OCI-LY1 (cell line): ENCODE results near the gene PLXDC1.

ENCODE experiments used
- H2AFZ ChIP-seq: fragments of 200-600 bp; sonication (generic), shearing (Covaris generic); 2 replicates; pipeline ENCODE4 v1.6.0; 2014; ENCODE audit warnings: antibody characterized with exemption, mild to moderate bottlenecking, low read length
- H3F3A ChIP-seq: fragments of 200-600 bp; sonication (generic), shearing (Covaris generic); 2 replicates; pipeline ENCODE4 v1.6.0; 2014; ENCODE audit warnings: mild to moderate bottlenecking, antibody characterized with exemption, low read length, moderate library complexity; ENCODE audit not compliant: insufficient read depth
- H3K27ac ChIP-seq: fragments of 200-600 bp; sonication (generic); 2 replicates; pipeline ENCODE4 v1.5.1; 2014; ENCODE audit warnings: low read length, mixed run types, mild to moderate bottlenecking, low read depth; ENCODE audit not compliant: poor library complexity, severe bottlenecking
- H3K27me3 ChIP-seq: fragments of 200-600 bp; sonication (generic); 2 replicates; pipeline ENCODE4 v1.6.0; 2014; ENCODE audit warnings: antibody characterized with exemption, mild to moderate bottlenecking, low read length, moderate library complexity; ENCODE audit not compliant: insufficient read depth
- H3K36me3 ChIP-seq: fragments of 200-600 bp; sonication (generic); 2 replicates; pipeline ENCODE4 v1.6.1; 2014; ENCODE audit warnings: mild to moderate bottlenecking, antibody characterized with exemption, low read length, moderate library complexity, mixed read lengths; ENCODE audit not compliant: insufficient read depth
- H3K4me1 ChIP-seq: fragments of 200-600 bp; sonication (generic); 2 replicates; pipeline ENCODE4 v1.5.1; 2014; ENCODE audit warnings: mild to moderate bottlenecking, low read length, moderate library complexity; ENCODE audit not compliant: insufficient read depth, severe bottlenecking
- H3K4me2 ChIP-seq: fragments of 200-600 bp; sonication (generic), shearing (Covaris generic); 2 replicates; pipeline ENCODE4 v1.6.1; 2014; ENCODE audit warnings: low read length
- H3K4me3 ChIP-seq: fragments of 200-600 bp; sonication (generic); 2 replicates; pipeline ENCODE4 v1.5.1; 2014; ENCODE audit warnings: low read length, low read depth, mild to moderate bottlenecking, mixed read lengths; ENCODE audit not compliant: poor library complexity, severe bottlenecking
- H3K79me2 ChIP-seq: fragments of 200-600 bp; shearing (Covaris generic); 2 replicates; pipeline ENCODE4 v1.6.1; 2016; ENCODE audit warnings: mixed run types, low read length, mixed read lengths; ENCODE audit not compliant: insufficient read depth
- H3K9ac ChIP-seq: fragments of 200-600 bp; sonication (generic), shearing (Covaris generic); 2 replicates; pipeline ENCODE4 v1.6.1; 2014; ENCODE audit warnings: mild to moderate bottlenecking, low read length, mixed read lengths
- H3K9me2 ChIP-seq: fragments of 200-600 bp; sonication (generic), shearing (Covaris generic); 2 replicates; pipeline ENCODE4 v1.6.1; 2014; ENCODE audit warnings: low read depth, mild to moderate bottlenecking, low read length, mixed read lengths
- H3K9me3 ChIP-seq: fragments of 200-600 bp; shearing (Covaris generic); 2 replicates; pipeline ENCODE4 v1.6.1; 2014; ENCODE audit warnings: low read length, mixed read lengths
- H4K20me1 ChIP-seq: fragments of 200-600 bp; sonication (generic), shearing (Covaris generic); 2 replicates; pipeline ENCODE4 v1.6.0; 2016; ENCODE audit warnings: mild to moderate bottlenecking, low read length; ENCODE audit not compliant: insufficient read depth
- EZH2 ChIP-seq: fragments of 200-600 bp; sonication (generic), shearing (Covaris generic); IDR thresholded peaks from 2 replicates; pipeline ENCODE4 v1.8.0; 2017; ENCODE audit warnings: borderline replicate concordance, mixed run types, mild to moderate bottlenecking, antibody characterized with exemption, low read length, moderate library complexity, mixed read lengths
- TF ChIP-seq, protein P1 (sequence below): fragments of 200-600 bp; sonication (generic), shearing (Covaris generic); IDR thresholded peaks from 2 replicates; pipeline ENCODE4 v1.5.1; 2017; ENCODE audit warnings: mild to moderate bottlenecking, antibody characterized with exemption, low read length, moderate library complexity, mixed read lengths

The PLXDC1 gene

DNA sequence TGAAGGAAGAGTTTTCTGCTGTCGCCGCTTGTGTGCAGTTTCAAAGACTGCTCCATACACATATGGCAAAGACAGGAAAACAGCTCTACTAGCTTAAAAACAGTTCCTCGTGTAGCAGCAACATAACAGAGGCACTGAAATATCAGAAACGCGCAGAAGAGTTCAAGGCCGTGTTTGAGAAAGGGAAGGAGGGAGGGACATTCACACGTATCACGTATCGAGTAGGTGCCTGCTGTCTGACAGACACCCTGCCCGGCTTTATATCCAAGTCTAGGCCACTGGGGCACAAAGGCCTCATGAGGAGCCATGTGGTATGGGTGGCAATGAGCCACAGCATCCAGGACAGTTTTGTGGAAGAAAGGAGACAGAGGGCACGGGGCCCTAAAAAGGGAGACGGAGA lies 50.3 kb downstream of the PLXDC1 start:
- H3K27me3 ChIP-seq = peaks cover 8% of the 10 kb centered on the region; the same call in 1 of the 2 replicates
- no peak overlapping the region for H2AFZ ChIP-seq
- H3K4me3 ChIP-seq = no peak overlapping the region
- no peaks in the 10 kb centered on the region for H3K9me3 ChIP-seq
- H3K9me2 ChIP-seq = no peaks in the 10 kb centered on the region
- no peaks in the 10 kb centered on the region for H3K4me1 ChIP-seq
- H4K20me1 ChIP-seq = no peaks in the 10 kb centered on the region
- TF ChIP-seq, protein P1, sequence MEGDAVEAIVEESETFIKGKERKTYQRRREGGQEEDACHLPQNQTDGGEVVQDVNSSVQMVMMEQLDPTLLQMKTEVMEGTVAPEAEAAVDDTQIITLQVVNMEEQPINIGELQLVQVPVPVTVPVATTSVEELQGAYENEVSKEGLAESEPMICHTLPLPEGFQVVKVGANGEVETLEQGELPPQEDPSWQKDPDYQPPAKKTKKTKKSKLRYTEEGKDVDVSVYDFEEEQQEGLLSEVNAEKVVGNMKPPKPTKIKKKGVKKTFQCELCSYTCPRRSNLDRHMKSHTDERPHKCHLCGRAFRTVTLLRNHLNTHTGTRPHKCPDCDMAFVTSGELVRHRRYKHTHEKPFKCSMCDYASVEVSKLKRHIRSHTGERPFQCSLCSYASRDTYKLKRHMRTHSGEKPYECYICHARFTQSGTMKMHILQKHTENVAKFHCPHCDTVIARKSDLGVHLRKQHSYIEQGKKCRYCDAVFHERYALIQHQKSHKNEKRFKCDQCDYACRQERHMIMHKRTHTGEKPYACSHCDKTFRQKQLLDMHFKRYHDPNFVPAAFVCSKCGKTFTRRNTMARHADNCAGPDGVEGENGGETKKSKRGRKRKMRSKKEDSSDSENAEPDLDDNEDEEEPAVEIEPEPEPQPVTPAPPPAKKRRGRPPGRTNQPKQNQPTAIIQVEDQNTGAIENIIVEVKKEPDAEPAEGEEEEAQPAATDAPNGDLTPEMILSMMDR = no peak
- TF ChIP-seq EZH2 = no peak
- H3K79me2 ChIP-seq = no peaks in the 10 kb centered on the region
- no peak overlapping the region for H3K9ac ChIP-seq
- H3K36me3 ChIP-seq = no peaks in the 10 kb centered on the region
- H3F3A ChIP-seq = no peaks in the 10 kb centered on the region
- no peak overlapping the region for H3K27ac ChIP-seq
- H3K4me2 ChIP-seq = no peak overlapping the region

DNA sequence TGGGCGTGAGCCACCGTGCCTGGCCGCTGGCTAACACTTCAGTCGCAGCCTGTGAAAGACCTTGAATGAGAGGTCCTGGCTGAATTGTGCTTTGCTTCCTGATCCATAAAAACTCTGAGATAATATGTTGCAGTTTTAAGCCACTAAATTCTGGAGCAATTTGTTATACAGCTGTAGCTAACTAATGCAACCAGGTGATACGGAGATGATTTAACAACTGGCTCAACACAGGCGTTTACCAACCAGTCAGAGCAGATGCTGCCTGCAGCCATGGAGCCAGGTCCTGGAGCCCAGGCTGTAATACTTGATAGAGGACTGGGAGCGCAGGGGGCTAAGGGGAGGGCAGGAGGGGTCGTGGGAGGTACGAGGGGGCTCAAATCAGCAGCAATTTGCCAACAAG lies 50.9 kb downstream of the PLXDC1 start:
- H3K4me3 ChIP-seq = no peak overlapping the region
- no peaks in the 10 kb centered on the region for H3F3A ChIP-seq
- TF ChIP-seq EZH2 = no peak
- TF ChIP-seq, protein P1 = no peak
- H3K9me3 ChIP-seq = no peaks in the 10 kb centered on the region
- H3K4me2 ChIP-seq = no peak overlapping the region
- no peaks in the 10 kb centered on the region for H3K9me2 ChIP-seq
- no peaks in the 10 kb centered on the region for H3K4me1 ChIP-seq
- H3K79me2 ChIP-seq = no peaks in the 10 kb centered on the region
- peaks cover 8% of the 10 kb centered on the region; the same call in 1 of the 2 replicates for H3K27me3 ChIP-seq
- H2AFZ ChIP-seq = no peak overlapping the region
- no peak overlapping the region for H3K27ac ChIP-seq
- H4K20me1 ChIP-seq = no peaks in the 10 kb centered on the region
- H3K9ac ChIP-seq = no peak overlapping the region
- H3K36me3 ChIP-seq = no peaks in the 10 kb centered on the region

DNA sequence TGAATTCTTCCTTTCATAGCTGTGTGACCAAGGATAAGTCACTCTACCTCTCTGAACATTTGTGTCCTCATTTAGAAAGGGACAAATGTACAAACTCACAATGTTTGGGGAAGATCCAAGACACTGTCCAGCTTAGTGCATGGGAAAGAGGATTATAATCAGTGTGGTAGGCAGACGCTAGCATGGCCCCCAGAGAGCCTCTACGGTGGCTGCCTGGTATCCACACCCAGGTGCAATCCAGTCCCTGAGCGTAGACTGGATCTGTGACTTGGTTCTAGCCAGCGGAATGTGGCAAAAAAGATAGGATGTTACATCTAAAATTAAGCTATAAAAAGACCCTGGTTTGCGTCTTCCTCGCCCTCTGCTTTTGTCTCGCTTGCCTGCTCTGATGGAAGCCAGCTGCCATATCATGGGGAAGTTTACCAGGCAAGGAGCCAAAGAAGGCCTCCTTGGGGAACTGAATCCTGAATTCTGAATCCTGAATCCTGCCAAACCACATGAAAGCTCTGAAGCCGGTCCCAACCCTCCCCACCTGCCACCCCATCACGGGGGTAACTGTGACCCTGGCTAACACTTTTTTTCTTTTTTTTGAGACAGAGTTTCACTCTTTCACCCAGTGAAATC lies 51.7 kb downstream of the PLXDC1 start:
- Histone ChIP-seq H3K9me2 (no peaks in the 10 kb centered on the region), H3K4me2 (no peak overlapping the region), H3K79me2 (no peaks in the 10 kb centered on the region), H2AFZ (no peak overlapping the region), H3K9ac (no peak overlapping the region), H3K9me3 (no peaks in the 10 kb centered on the region), H3K4me1 (no peaks in the 10 kb centered on the region), H3F3A (no peaks in the 10 kb centered on the region), H4K20me1 (no peaks in the 10 kb centered on the region), H3K27ac (no peak overlapping the region), H3K4me3 (no peak overlapping the region), H3K27me3 (peaks cover 8% of the 10 kb centered on the region; the same call in 1 of the 2 replicates), H3K36me3 (no peaks in the 10 kb centered on the region)
- TF ChIP-seq EZH2 = no peak

DNA sequence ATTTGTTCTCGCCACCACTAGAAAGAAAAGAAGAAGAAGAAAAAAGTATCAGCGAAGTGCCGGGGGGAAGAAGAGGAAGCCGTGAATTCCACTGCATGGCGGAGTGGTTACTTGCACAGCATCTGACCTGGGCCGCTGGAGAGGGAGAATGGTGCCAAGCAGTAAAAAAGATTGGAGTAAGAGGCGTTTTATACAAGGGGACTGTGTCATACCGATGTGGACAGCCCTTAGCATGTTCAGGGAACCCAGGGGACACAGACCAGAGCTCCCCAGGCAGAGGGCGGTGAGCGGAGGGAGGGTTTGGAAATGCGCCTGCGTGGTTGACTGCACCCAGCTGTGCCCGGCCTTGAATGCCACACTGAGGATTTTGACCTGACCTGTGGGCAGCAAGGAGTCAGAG lies 52.8 kb downstream of the PLXDC1 start:
- no peaks in the 10 kb centered on the region for H3K9me2 ChIP-seq
- no peak overlapping the region for H3K4me3 ChIP-seq
- H3K9ac ChIP-seq = no peak overlapping the region
- H3K9me3 ChIP-seq = no peaks in the 10 kb centered on the region
- H4K20me1 ChIP-seq = no peaks in the 10 kb centered on the region
- no peaks in the 10 kb centered on the region for H3K4me1 ChIP-seq
- no peak overlapping the region for H3K27ac ChIP-seq
- H3K4me2 ChIP-seq = no peak overlapping the region
- no peak overlapping the region for H2AFZ ChIP-seq
- H3K36me3 ChIP-seq = no peaks in the 10 kb centered on the region
- H3K27me3 ChIP-seq = peaks cover 8% of the 10 kb centered on the region; the same call in 1 of the 2 replicates
- H3K79me2 ChIP-seq = no peaks in the 10 kb centered on the region
- TF ChIP-seq, protein P1 = no peak
- no peak for TF ChIP-seq EZH2
- no peaks in the 10 kb centered on the region for H3F3A ChIP-seq
